Measurements from ENCODE around the gene MCM3AP. TPM values are rescaled to one million over a fixed set of nuclear protein-coding genes. Genes with fewer than 3 reads are reported as not detected.
"Not testable (repeated sequence)": the region's sequence is repeated elsewhere in the genome, so short reads cannot be mapped to it uniquely, and the experiment has no call there.

The MCM3AP gene
- total RNA-seq, 1 donor from 2014 or later = 84.7 TPM

DNA sequence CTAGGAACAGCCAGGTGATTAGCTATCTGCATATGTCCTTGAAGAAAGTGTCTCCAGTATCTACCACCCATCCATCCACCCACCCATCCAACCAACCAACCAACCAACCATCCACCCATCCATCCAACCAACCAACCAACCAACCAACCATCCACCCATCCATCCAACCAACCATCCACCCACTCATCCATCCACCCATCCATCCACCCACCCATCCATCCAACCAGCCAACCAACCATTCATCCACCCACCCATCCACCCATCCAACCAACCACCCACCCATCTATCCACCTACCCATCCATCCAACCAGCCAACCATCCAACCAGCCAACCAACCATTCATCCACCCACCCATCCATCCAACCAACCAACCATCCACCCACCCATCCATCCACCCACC lies 26.2 kb upstream of the MCM3AP start:
- TF ChIP-seq, protein P1, sequence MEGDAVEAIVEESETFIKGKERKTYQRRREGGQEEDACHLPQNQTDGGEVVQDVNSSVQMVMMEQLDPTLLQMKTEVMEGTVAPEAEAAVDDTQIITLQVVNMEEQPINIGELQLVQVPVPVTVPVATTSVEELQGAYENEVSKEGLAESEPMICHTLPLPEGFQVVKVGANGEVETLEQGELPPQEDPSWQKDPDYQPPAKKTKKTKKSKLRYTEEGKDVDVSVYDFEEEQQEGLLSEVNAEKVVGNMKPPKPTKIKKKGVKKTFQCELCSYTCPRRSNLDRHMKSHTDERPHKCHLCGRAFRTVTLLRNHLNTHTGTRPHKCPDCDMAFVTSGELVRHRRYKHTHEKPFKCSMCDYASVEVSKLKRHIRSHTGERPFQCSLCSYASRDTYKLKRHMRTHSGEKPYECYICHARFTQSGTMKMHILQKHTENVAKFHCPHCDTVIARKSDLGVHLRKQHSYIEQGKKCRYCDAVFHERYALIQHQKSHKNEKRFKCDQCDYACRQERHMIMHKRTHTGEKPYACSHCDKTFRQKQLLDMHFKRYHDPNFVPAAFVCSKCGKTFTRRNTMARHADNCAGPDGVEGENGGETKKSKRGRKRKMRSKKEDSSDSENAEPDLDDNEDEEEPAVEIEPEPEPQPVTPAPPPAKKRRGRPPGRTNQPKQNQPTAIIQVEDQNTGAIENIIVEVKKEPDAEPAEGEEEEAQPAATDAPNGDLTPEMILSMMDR (conservative IDR thresholded peaks at IDR 0.05; ENCODE audit: low read depth, low read length) = no peak
- DNase-seq (ENCODE audit: low read depth) = no peak
- H3K4me3 ChIP-seq (ENCODE audit: low read depth, low read length) = no peak overlapping the region

GRCh38 chr21:46310260-46310659 lies 24.8 kb upstream of the MCM3AP start:
- not testable (repeated sequence) for H3K4me3 ChIP-seq (ENCODE audit: low read depth, low read length); DNase-seq (ENCODE audit: low read depth)

- no peak overlapping the region for H3K4me3 ChIP-seq (ENCODE audit: low read depth, low read length)
- TF ChIP-seq, protein P1 (conservative IDR thresholded peaks at IDR 0.05; ENCODE audit: low read depth, low read length) = no peak
- no peak for DNase-seq (ENCODE audit: low read depth)
Observed at GRCh38 chr21:46308431-46308830, 23.0 kb upstream of the MCM3AP start.

DNA sequence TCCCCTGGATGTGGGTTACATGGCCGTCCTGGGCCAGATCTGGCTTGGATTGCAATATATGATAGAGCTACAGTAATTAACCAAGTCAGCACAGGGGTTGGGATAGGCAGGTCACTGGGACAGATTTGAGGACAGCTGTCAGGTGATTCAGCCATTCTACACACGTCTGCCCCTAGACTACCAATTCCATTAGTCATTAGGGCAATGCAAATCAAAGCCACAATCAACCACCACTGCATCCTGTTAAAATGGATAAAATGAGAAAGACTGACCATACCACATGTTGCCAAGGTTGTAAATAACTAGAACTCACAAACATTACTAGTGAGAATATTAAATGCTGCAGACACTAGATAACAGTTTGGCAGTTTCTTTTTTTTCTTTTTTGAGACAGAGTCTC lies 22.2 kb upstream of the MCM3AP start:
- TF ChIP-seq, protein P1 (conservative IDR thresholded peaks at IDR 0.05; ENCODE audit: low read depth, low read length) = no peak
- H3K4me3 ChIP-seq (ENCODE audit: low read depth, low read length) = no peak overlapping the region
- no peak for DNase-seq (ENCODE audit: low read depth)

GRCh38 chr21:46304955-46305354 lies 19.5 kb upstream of the MCM3AP start:
- no peak for DNase-seq (ENCODE audit: low read depth)
- TF ChIP-seq, protein P1 (conservative IDR thresholded peaks at IDR 0.05; ENCODE audit: low read depth, low read length) = no peak
- H3K4me3 ChIP-seq (ENCODE audit: low read depth, low read length) = no peak overlapping the region

DNA sequence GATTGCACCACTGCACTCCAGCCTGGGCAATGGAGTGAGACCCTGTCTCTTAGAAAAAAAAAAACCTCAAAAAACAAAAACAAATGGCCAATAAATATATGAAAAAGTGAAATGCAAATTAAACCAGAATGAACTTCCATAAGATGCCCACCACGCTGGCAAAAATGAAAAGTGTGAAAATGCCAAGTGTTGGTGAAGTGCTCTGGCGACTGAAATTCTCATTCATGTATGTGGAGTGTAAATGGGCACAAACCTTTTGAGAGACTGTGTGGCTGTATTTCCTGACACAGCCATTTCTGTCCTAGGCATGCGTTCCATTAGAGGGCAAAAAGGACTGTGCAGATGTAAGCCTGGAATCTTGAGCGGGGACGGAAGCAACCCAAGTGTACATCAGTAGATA lies 19.0 kb upstream of the MCM3AP start:
- no peak overlapping the region for H3K4me3 ChIP-seq (ENCODE audit: low read depth, low read length)
- TF ChIP-seq, protein P1 (conservative IDR thresholded peaks at IDR 0.05; ENCODE audit: low read depth, low read length) = no peak
- no peak for DNase-seq (ENCODE audit: low read depth)

GRCh38 chr21:46301759-46302158 lies 16.3 kb upstream of the MCM3AP start:
- H3K4me3 ChIP-seq (ENCODE audit: low read depth, low read length) = no peak overlapping the region

More at GRCh38 chr21:46301759-46302158, 16.3 kb upstream of the MCM3AP start:
- no peak for DNase-seq (ENCODE audit: low read depth)
- TF ChIP-seq, protein P1 (conservative IDR thresholded peaks at IDR 0.05; ENCODE audit: low read depth, low read length) = no peak
